MM.1S (cell line): ENCODE data around the gene MC1R.

Experiments
- DNase-seq: peaks from one replicate; pipeline ENCODE4 v3.0.0-alpha.2; 2015
- H2AFZ ChIP-seq: fragments of 300-600 bp; sonication (generic); 2 replicates; pipeline ENCODE4 v1.6.0; 2016; ENCODE audit warnings: antibody characterized with exemption, low read length
- H3F3A ChIP-seq: fragments of 300-600 bp; sonication (generic); 2 replicates; pipeline ENCODE4 v1.6.1; 2016; ENCODE audit warnings: mild to moderate bottlenecking, antibody characterized with exemption, low read length, moderate library complexity, mixed read lengths; ENCODE audit not compliant: insufficient read depth
- H3K27ac ChIP-seq: fragments of 300-600 bp; sonication (generic); 2 replicates; pipeline ENCODE4 v1.5.1; 2016; ENCODE audit warnings: mild to moderate bottlenecking, low read length
- H3K27me3 ChIP-seq: fragments of 300-600 bp; sonication (generic); replicated peaks from 2 replicates; pipeline ENCODE4 v1.6.0; 2016; ENCODE audit warnings: low read length; ENCODE audit not compliant: insufficient read depth
- H3K36me3 ChIP-seq: fragments of 300-600 bp; sonication (generic); replicated peaks from 2 replicates; pipeline ENCODE4 v1.6.1; 2016; ENCODE audit warnings: mild to moderate bottlenecking, low read length, mixed read lengths; ENCODE audit not compliant: insufficient read depth
- H3K4me1 ChIP-seq: fragments of 300-600 bp; sonication (generic); 2 replicates; pipeline ENCODE4 v1.6.1; 2016; ENCODE audit warnings: low read length, mixed read lengths
- H3K4me2 ChIP-seq: fragments of 300-600 bp; sonication (generic); 2 replicates; pipeline ENCODE4 v1.6.0; 2016; ENCODE audit warnings: low read depth, low read length
- H3K4me3 ChIP-seq: fragments of 300-600 bp; sonication (generic); 2 replicates; pipeline ENCODE4 v1.5.1; 2016; ENCODE audit warnings: low read length, mixed read lengths
- H3K79me2 ChIP-seq: fragments of 300-600 bp; sonication (generic); 2 replicates; pipeline ENCODE4 v1.6.1; 2016; ENCODE audit warnings: mixed run types, low read length, mixed read lengths
- H3K9ac ChIP-seq: fragments of 300-600 bp; sonication (generic); 2 replicates; pipeline ENCODE4 v1.6.1; 2016; ENCODE audit warnings: low read length, mixed read lengths
- H3K9me2 ChIP-seq: fragments of 300-600 bp; sonication (generic); replicated peaks from 2 replicates; pipeline ENCODE4 v1.6.1; 2016; ENCODE audit warnings: mild to moderate bottlenecking, low read length, mixed read lengths; ENCODE audit not compliant: insufficient read depth
- H3K9me3 ChIP-seq: fragments of 300-600 bp; sonication (generic); replicated peaks from 2 replicates; pipeline ENCODE4 v1.6.1; 2016; ENCODE audit warnings: mild to moderate bottlenecking, low read length, mixed read lengths; ENCODE audit not compliant: insufficient read depth
- H4K20me1 ChIP-seq: fragments of 300-600 bp; sonication (generic); 2 replicates; pipeline ENCODE4 v1.6.1; 2016; ENCODE audit warnings: mild to moderate bottlenecking, low read length, moderate library complexity, mixed read lengths; ENCODE audit not compliant: insufficient read depth
- CTCF ChIP-seq: fragments of 300-600 bp; sonication (generic); IDR thresholded peaks from 2 replicates; pipeline ENCODE4 v1.5.1; 2016; ENCODE audit warnings: antibody characterized with exemption, low read length, mixed read lengths
- EZH2 ChIP-seq: fragments of 300-600 bp; sonication (generic); optimal IDR thresholded peaks from 2 replicates; pipeline ENCODE3; 2017; ENCODE audit warnings: low read depth, mild to moderate bottlenecking, antibody characterized with exemption, low read length, mixed read lengths
- EZH2phosphoT487 ChIP-seq: fragments of 300-600 bp; sonication (generic); IDR thresholded peaks from 2 replicates; pipeline ENCODE4 v1.6.1; 2018; ENCODE audit warnings: antibody characterized with exemption, low read length

Gene MC1R

GRCh38 chr16:89911375-89911774, 7.3 kb upstream of the MC1R start:
- H3K4me2 ChIP-seq: no peak overlapping the region
- no peaks in the 10 kb centered on the region for H3K9me3 ChIP-seq
- H3K9me2 ChIP-seq: no peaks in the 10 kb centered on the region
- no peaks in the 10 kb centered on the region for H3K79me2 ChIP-seq
- no peaks in the 10 kb centered on the region for H3K4me1 ChIP-seq
- no peaks in the 10 kb centered on the region for H3F3A ChIP-seq
- no peaks in the 10 kb centered on the region for H3K36me3 ChIP-seq
- H3K4me3 ChIP-seq: no peak overlapping the region
- DNase-seq: no peak
- H3K27ac ChIP-seq: no peak overlapping the region
- H3K9ac ChIP-seq: no peak overlapping the region
- TF ChIP-seq EZH2phosphoT487 (no peak), CTCF (no peak), EZH2 (no peak)
- H2AFZ ChIP-seq: no peak overlapping the region
- H4K20me1 ChIP-seq: no peaks in the 10 kb centered on the region
- H3K27me3 ChIP-seq: no peaks in the 10 kb centered on the region

GRCh38 chr16:89912143-89912542, 6.5 kb upstream of the MC1R start:
- Histone ChIP-seq H3K36me3 (no peaks in the 10 kb centered on the region), H3K27me3 (no peaks in the 10 kb centered on the region), H3K4me2 (no peak overlapping the region), H2AFZ (no peak overlapping the region), H3K9me2 (no peaks in the 10 kb centered on the region), H3K4me3 (no peak overlapping the region), H3K79me2 (no peaks in the 10 kb centered on the region), H4K20me1 (no peaks in the 10 kb centered on the region), H3K27ac (no peak overlapping the region), H3K9ac (no peak overlapping the region), H3F3A (peaks cover under 1% of the 10 kb centered on the region; the same call in 1 of the 2 replicates), H3K9me3 (no peaks in the 10 kb centered on the region), H3K4me1 (no peaks in the 10 kb centered on the region)
- no peak for TF ChIP-seq EZH2
- no peak for TF ChIP-seq CTCF
- TF ChIP-seq EZH2phosphoT487: no peak
- DNase-seq: no peak

DNA sequence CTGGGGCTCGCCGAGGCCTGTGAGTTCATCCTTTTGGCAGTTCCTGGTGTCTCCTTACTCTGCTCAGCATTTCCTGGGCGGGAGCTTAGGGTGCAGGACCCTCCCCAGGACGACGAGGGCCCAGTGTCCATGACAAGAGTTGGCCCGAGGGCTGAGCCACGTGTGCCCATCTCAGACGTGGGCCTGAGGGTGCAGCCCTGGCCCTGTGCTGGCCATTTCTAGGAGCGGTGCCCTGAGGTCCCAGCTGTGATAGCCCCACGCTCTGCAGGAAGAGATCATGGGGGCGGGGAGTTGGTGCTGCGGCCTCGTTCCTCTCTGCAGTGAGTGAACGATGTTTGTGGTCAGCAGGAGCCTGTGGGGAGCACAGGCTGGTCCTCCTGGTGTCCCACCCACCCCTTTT, 6.0 kb upstream of the MC1R start:
- H3K79me2 ChIP-seq: no peaks in the 10 kb centered on the region
- no peaks in the 10 kb centered on the region for H3K4me1 ChIP-seq
- no peak for TF ChIP-seq EZH2phosphoT487
- TF ChIP-seq CTCF: no peak
- TF ChIP-seq EZH2: no peak
- H3K9me2 ChIP-seq: no peaks in the 10 kb centered on the region
- no peak for DNase-seq
- no peak overlapping the region for H3K4me3 ChIP-seq
- no peak overlapping the region for H3K4me2 ChIP-seq
- H3K36me3 ChIP-seq: no peaks in the 10 kb centered on the region
- no peaks in the 10 kb centered on the region for H3K9me3 ChIP-seq
- no peaks in the 10 kb centered on the region for H3K27me3 ChIP-seq
- H4K20me1 ChIP-seq: no peaks in the 10 kb centered on the region
- peaks cover 6% of the 10 kb centered on the region for H3F3A ChIP-seq
- no peak overlapping the region for H3K9ac ChIP-seq
- H3K27ac ChIP-seq: no peak overlapping the region
- no peak overlapping the region for H2AFZ ChIP-seq
